ENCODE measurements around the gene PPP1R16B.

PPP1R16B gene

GRCh38 chr20:38963745-38964144 lies 158.2 kb downstream of the PPP1R16B start (continued):
- TF ChIP-seq ATF2 (tag by site-specific recombination; IDR thresholded peaks at IDR 0.05; ENCODE audit: low read depth) (no peak), ZNF280D (tag by site-specific recombination; IDR thresholded peaks at IDR 0.05) (no peak), ZNF223 (tag by site-specific recombination; IDR thresholded peaks at IDR 0.05) (no peak), MYNN (tag by site-specific recombination; IDR thresholded peaks at IDR 0.05; ENCODE audit: borderline replicate concordance) (no peak), MEIS1 (CRISPR knock-in tag; IDR thresholded peaks at IDR 0.05; ENCODE audit: borderline replicate concordance) (no peak), BCL11A (tag by site-specific recombination; IDR thresholded peaks at IDR 0.05; ENCODE audit: low read depth) (no peak), KLF16 (tag by site-specific recombination; IDR thresholded peaks at IDR 0.05) (no peak), ZNF777 (tag by site-specific recombination; IDR thresholded peaks at IDR 0.05; ENCODE audit: borderline replicate concordance) (no peak), RBAK (tag by site-specific recombination; IDR thresholded peaks at IDR 0.05) (no peak), ZNF692 (tag by site-specific recombination; IDR thresholded peaks at IDR 0.05) (no peak)

GRCh38 chr20:38965264-38965663 lies 159.8 kb downstream of the PPP1R16B start:
- H3K36me3 ChIP-seq (ENCODE audit: control insufficient read depth in 2 of 2, insufficient read depth in 1 of 2, low read length in 2 of 2) = peaks cover 4 to 28% of the 10 kb centered on the region in 2 experiments; a peak in 2 of 3 replicates
- H3K4me3 ChIP-seq (ENCODE audit: low read depth, low read length) = no peak overlapping the region
- ChIA-PET POLR2A (no interaction called here), CTCF (interaction anchor here (2.8 kb wide), 1 partner anchor 84 kb away, joined by 9 read pairs; no protein-coding TSS in a partner anchor)
- TF ChIP-seq ZNF324 (tag by site-specific recombination; IDR thresholded peaks at IDR 0.05) (no peak), TRIM28 (IDR thresholded peaks at IDR 0.05; ENCODE audit: borderline replicate concordance, low read length) (no peak), ZNF621 (tag by site-specific recombination; IDR thresholded peaks at IDR 0.05) (no peak), ZNF518A (tag by site-specific recombination; conservative IDR thresholded peaks at IDR 0.05; ENCODE audit: low read depth) (no peak), PRDM1 (tag by site-specific recombination; IDR thresholded peaks at IDR 0.05) (no peak), GLI4 (tag by site-specific recombination; IDR thresholded peaks at IDR 0.05) (no peak), ZNF404 (tag by site-specific recombination; IDR thresholded peaks at IDR 0.05) (no peak), KLF17 (tag by site-specific recombination; IDR thresholded peaks at IDR 0.05) (no peak), ZNF10 (tag by site-specific recombination; IDR thresholded peaks at IDR 0.05) (no peak)
- no peaks in the 10 kb centered on the region for H3K9me3 ChIP-seq (ENCODE audit: control insufficient read depth, insufficient read depth, low read depth, low read length)
- no peak overlapping the region for H3K27ac ChIP-seq (ENCODE audit: extremely low read depth, low read depth, low read length)
- peaks cover 4% of the 10 kb centered on the region; the same call in 1 of the 2 replicates for H3K4me1 ChIP-seq (ENCODE audit: control insufficient read depth, insufficient read depth, low read length)
